ENCODE measurements around the gene BID. TPM values are rescaled to one million over a fixed set of nuclear protein-coding genes. Genes with fewer than 3 reads are reported as not detected.

The BID gene
- total RNA-seq, 1 donor from 2014 or later = 16.6 TPM

DNA sequence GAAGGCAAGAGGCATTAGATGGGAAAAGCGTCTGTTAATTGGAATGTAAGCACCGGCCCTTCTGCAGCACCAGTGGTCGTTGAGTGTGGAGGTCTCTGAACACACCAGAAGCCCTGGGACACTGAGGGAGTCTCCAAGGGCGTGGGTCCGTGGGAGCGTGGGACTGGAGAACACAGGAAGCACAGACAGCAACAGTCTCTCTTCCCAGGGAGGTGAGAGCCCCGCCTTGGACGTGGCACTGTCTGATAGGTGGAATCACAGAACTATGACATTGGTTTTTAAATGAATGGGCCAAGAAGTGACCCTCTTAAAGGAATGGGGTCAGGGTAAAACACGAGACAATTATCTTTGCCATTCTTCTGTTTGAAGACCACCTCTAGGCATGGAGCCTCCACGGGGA, 28.1 kb upstream of the BID start:
- H3K4me2 ChIP-seq = no peak overlapping the region
- H3K9me3 Mint-ChIP-seq = no peaks in the 10 kb centered on the region
- H4K20me1 ChIP-seq (ENCODE audit: low read depth) = no peaks in the 10 kb centered on the region
- no peak overlapping the region for H2AFZ ChIP-seq (replicated peaks)
- H3K27ac ChIP-seq = no peak overlapping the region
- H3K4me1 Mint-ChIP-seq = peaks cover 11% of the 10 kb centered on the region
- no peak overlapping the region for H3K9ac ChIP-seq
- DNase-seq (ENCODE audit: low spot score) = no peak
- no peaks in the 10 kb centered on the region for H3K27me3 ChIP-seq
- peak overlapping the region; percentile 12 for H3K27ac Mint-ChIP-seq
- no peak overlapping the region for H3K4me3 Mint-ChIP-seq
- no peaks in the 10 kb centered on the region for H3K79me2 ChIP-seq (ENCODE audit: low read depth)
- no peaks in the 10 kb centered on the region for H3K4me1 ChIP-seq
- peaks cover 7% of the 10 kb centered on the region for H3K27me3 Mint-ChIP-seq (ENCODE audit: insufficient read depth, low read depth)
- TF ChIP-seq CTCF (IDR thresholded peaks at IDR 0.05) (no peak), EZH2phosphoT487 (IDR thresholded peaks at IDR 0.05) (no peak), EZH2 (IDR thresholded peaks at IDR 0.05) (no peak)
- no peak overlapping the region for H3K4me3 ChIP-seq
- no peaks in the 10 kb centered on the region for H3K9me3 ChIP-seq (ENCODE audit: low read depth)
- H3K36me3 Mint-ChIP-seq = peaks cover 19% of the 10 kb centered on the region
- no peaks in the 10 kb centered on the region for H3K36me3 ChIP-seq
- H3F3A ChIP-seq (ENCODE audit: low read depth) = no peaks in the 10 kb centered on the region

DNA sequence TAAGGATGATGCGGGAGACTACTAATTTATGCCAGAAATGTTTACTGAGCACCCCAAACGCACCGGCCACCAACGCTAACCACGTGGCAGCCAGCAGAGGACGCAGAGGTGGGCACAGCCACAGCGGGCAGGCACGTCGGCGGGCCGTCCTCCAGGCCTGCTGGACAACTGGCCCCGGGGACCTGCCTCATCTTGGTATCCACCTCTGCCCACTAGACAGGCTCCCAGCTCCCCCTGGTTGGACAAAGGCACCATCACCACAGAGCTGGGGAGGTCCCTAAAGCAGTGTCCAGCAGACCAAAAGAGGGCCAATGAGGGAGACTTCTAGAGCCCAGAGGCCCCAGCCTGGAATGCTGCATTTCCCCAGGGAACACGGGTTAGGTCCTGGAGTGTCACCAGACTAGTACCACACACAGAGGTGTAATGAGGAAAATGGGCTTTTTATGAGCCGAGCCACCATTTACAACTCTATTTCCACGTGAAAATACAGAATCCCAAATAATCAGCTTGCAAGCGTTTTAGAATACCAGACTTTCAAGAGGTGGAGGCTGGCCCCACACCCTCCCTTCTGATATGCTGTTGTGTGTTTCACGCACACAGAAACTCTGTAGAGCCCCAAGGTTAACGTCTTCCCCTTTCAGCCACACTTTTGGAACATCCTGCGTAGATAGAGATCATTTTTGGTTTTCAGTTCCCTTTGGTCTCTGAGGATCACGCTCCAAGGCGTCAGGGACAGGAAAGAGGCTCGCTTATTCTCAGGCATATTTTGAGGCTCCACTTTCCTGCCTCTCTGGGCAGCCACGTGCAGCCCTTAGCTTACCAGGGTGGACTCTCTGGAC, 23.7 kb upstream of the BID start:
- Mint-ChIP-seq H3K27me3 (ENCODE audit: insufficient read depth, low read depth) (peaks cover 7% of the 10 kb centered on the region), H3K4me1 (peaks cover 14% of the 10 kb centered on the region), H3K9me3 (no peaks in the 10 kb centered on the region), H3K36me3 (peaks cover 3% of the 10 kb centered on the region), H3K4me3 (no peak overlapping the region), H3K27ac (no peak overlapping the region)
- H2AFZ ChIP-seq (replicated peaks) = no peak overlapping the region
- no peak for DNase-seq (ENCODE audit: low spot score)
- H3K9me3 ChIP-seq (ENCODE audit: low read depth) = no peaks in the 10 kb centered on the region
- no peaks in the 10 kb centered on the region for H3K36me3 ChIP-seq
- H3K4me3 ChIP-seq = no peak overlapping the region
- no peaks in the 10 kb centered on the region for H3K27me3 ChIP-seq
- no peak overlapping the region for H3K4me2 ChIP-seq
- H3K27ac ChIP-seq = no peak overlapping the region
- no peak for TF ChIP-seq CTCF (IDR thresholded peaks at IDR 0.05)
- TF ChIP-seq EZH2phosphoT487 (IDR thresholded peaks at IDR 0.05) = no peak
- no peak for TF ChIP-seq EZH2 (IDR thresholded peaks at IDR 0.05)
- no peaks in the 10 kb centered on the region for H4K20me1 ChIP-seq (ENCODE audit: low read depth)
- H3K9ac ChIP-seq = no peak overlapping the region
- no peaks in the 10 kb centered on the region for H3F3A ChIP-seq (ENCODE audit: low read depth)
- H3K79me2 ChIP-seq (ENCODE audit: low read depth) = no peaks in the 10 kb centered on the region
- H3K4me1 ChIP-seq = no peaks in the 10 kb centered on the region

GRCh38 chr22:17796695-17797094, 22.4 kb upstream of the BID start:
- H3K36me3 Mint-ChIP-seq = no peaks in the 10 kb centered on the region
- H3K4me3 ChIP-seq = no peak overlapping the region
- TF ChIP-seq CTCF (IDR thresholded peaks at IDR 0.05) (no peak), EZH2phosphoT487 (IDR thresholded peaks at IDR 0.05) (no peak), EZH2 (IDR thresholded peaks at IDR 0.05) (no peak)
- peaks cover 8% of the 10 kb centered on the region for H3K4me1 Mint-ChIP-seq
- no peak overlapping the region for H3K27ac Mint-ChIP-seq
- DNase-seq (ENCODE audit: low spot score) = no peak
- no peak overlapping the region for H2AFZ ChIP-seq (replicated peaks)
- no peaks in the 10 kb centered on the region for H3K9me3 Mint-ChIP-seq
- H3K36me3 ChIP-seq = no peaks in the 10 kb centered on the region
- no peaks in the 10 kb centered on the region for H3K79me2 ChIP-seq (ENCODE audit: low read depth)
- no peaks in the 10 kb centered on the region for H4K20me1 ChIP-seq (ENCODE audit: low read depth)
- H3K9me3 ChIP-seq (ENCODE audit: low read depth) = no peaks in the 10 kb centered on the region
- no peak overlapping the region for H3K4me3 Mint-ChIP-seq
- no peak overlapping the region for H3K9ac ChIP-seq
- H3F3A ChIP-seq (ENCODE audit: low read depth) = no peaks in the 10 kb centered on the region
- H3K27me3 ChIP-seq = no peaks in the 10 kb centered on the region
- no peak overlapping the region for H3K27ac ChIP-seq
- H3K4me1 ChIP-seq = no peaks in the 10 kb centered on the region
- peaks cover 7% of the 10 kb centered on the region for H3K27me3 Mint-ChIP-seq (ENCODE audit: insufficient read depth, low read depth)
- no peak overlapping the region for H3K4me2 ChIP-seq

All from neural progenitor cell (in vitro differentiated cells).